Liver (tissue), 9 donors: ENCODE data around the gene KRT222. TPM values are rescaled to one million over a fixed set of nuclear protein-coding genes. Genes with fewer than 3 reads are reported as not detected.
A peak's percentile ranks its signal among the peaks of the same experiment; 100 is the strongest.

Source experiments
- DNase-seq: peaks from one replicate; pipeline ENCODE4 v3.0.0-alpha.2; 2017; ENCODE audit warnings: low spot score
- H3K27ac ChIP-seq, 2 donors: one replicate each; pipeline ENCODE4 v1.7.0; 2013; ENCODE audit warnings: inconsistent platforms in 2 of 2, low read length in 2 of 2, control low read depth in 1 of 2, low read depth in 1 of 2, mild to moderate bottlenecking in 1 of 2
- H3K27me3 ChIP-seq, 4 donors: one replicate each; pipeline versions ENCODE4 v1.6.1 to v1.7.0; 2013; ENCODE audit warnings: low read length in 3 of 4, inconsistent platforms in 1 of 4, mild to moderate bottlenecking in 1 of 4, moderate library complexity in 1 of 4; ENCODE audit not compliant: control insufficient read depth in 4 of 4, insufficient read depth in 4 of 4
- H3K36me3 ChIP-seq, 4 donors: one replicate each; pipeline versions ENCODE4 v1.6.1 to v1.7.0; 2013; ENCODE audit warnings: low read length in 3 of 4, mild to moderate bottlenecking in 3 of 4, low read depth in 1 of 4, moderate library complexity in 1 of 4; ENCODE audit not compliant: control insufficient read depth in 4 of 4, insufficient read depth in 3 of 4
- H3K4me1 ChIP-seq, 4 donors: one replicate each; pipeline versions ENCODE4 v1.6.1 to v1.7.0; 2013; ENCODE audit warnings: low read length in 3 of 4, mild to moderate bottlenecking in 3 of 4, moderate library complexity in 1 of 4; ENCODE audit not compliant: control insufficient read depth in 4 of 4, insufficient read depth in 4 of 4
- H3K4me3 ChIP-seq, 3 donors: one replicate each; pipeline versions ENCODE4 v1.6.1 to v1.7.0; 2013; ENCODE audit warnings: low read length in 3 of 3, control low read depth in 1 of 3, low read depth in 1 of 3, mild to moderate bottlenecking in 1 of 3
- H3K9ac ChIP-seq, 2 donors: one replicate each; pipeline ENCODE4 v1.7.0; 2013; ENCODE audit warnings: low read length in 2 of 2, mild to moderate bottlenecking in 2 of 2, moderate library complexity in 2 of 2, control low read depth in 1 of 2, low read depth in 1 of 2
- H3K9me3 ChIP-seq, 4 donors: one replicate each; pipeline versions ENCODE4 v1.6.1 to v1.7.0; 2013; ENCODE audit warnings: low read length in 3 of 4; ENCODE audit not compliant: control insufficient read depth in 4 of 4
- ATF3 ChIP-seq: IDR thresholded peaks from 2 replicates; pipeline ENCODE4 v1.6.1; 2016; ENCODE audit warnings: antibody characterized with exemption
- CTCF ChIP-seq: fragments of 150-350 bp; IDR thresholded peaks from 2 replicates; pipeline ENCODE4 v1.5.1; 2017; ENCODE audit warnings: improper control_type of control experiment, low read depth, low read length; ENCODE audit not compliant: missing input control
- EGR1 ChIP-seq, 2 donors: IDR thresholded peaks; 2 replicates each; pipeline ENCODE4 v1.6.1; 2016 to 2018; ENCODE audit warnings: antibody characterized with exemption in 2 of 2, low read depth in 2 of 2
- FOXA1 ChIP-seq: IDR thresholded peaks from 2 replicates; pipeline ENCODE4 v1.6.1; 2016; ENCODE audit warnings: antibody characterized with exemption
- FOXA2 ChIP-seq: IDR thresholded peaks from 2 replicates; pipeline ENCODE4 v1.6.1; 2016; ENCODE audit warnings: antibody characterized with exemption
- GABPA ChIP-seq, 2 donors: IDR thresholded peaks in 1 of 2; conservative IDR thresholded peaks in 1 of 2; 2 replicates each; pipeline ENCODE4 v1.6.1; 2016; ENCODE audit warnings: antibody characterized with exemption in 2 of 2, mild to moderate bottlenecking in 1 of 2, moderate library complexity in 1 of 2
- HNF4A ChIP-seq, 2 donors: conservative IDR thresholded peaks; 2 replicates each; pipeline ENCODE4 v1.6.1; 2016; ENCODE audit warnings: antibody characterized with exemption in 2 of 2, mild to moderate bottlenecking in 2 of 2
- HNF4G ChIP-seq: IDR thresholded peaks from 2 replicates; pipeline ENCODE4 v1.6.1; 2016; ENCODE audit warnings: antibody characterized with exemption
- JUND ChIP-seq, 2 donors: IDR thresholded peaks; 2 replicates each; pipeline ENCODE4 v1.6.1; 2016; ENCODE audit warnings: antibody characterized with exemption in 2 of 2
- MAX ChIP-seq: IDR thresholded peaks from 2 replicates; pipeline ENCODE4 v1.6.1; 2016; ENCODE audit warnings: antibody characterized with exemption
- NR2F2 ChIP-seq: IDR thresholded peaks from 2 replicates; pipeline ENCODE4 v1.6.1; 2016; ENCODE audit warnings: antibody characterized with exemption
- RAD21 ChIP-seq, 2 donors: IDR thresholded peaks; 2 replicates each; pipeline ENCODE4 v1.6.1; 2016; ENCODE audit warnings: antibody characterized with exemption in 2 of 2, mild to moderate bottlenecking in 2 of 2
- REST ChIP-seq: IDR thresholded peaks from 2 replicates; pipeline ENCODE4 v1.6.1; 2016; ENCODE audit warnings: antibody characterized with exemption, mild to moderate bottlenecking
- RXRA ChIP-seq, 2 donors: IDR thresholded peaks; 2 replicates each; pipeline ENCODE4 v1.6.1; 2017 to 2018; ENCODE audit warnings: antibody characterized with exemption in 2 of 2, mild to moderate bottlenecking in 1 of 2
- SP1 ChIP-seq: IDR thresholded peaks from 2 replicates; pipeline ENCODE4 v1.6.1; 2018; ENCODE audit warnings: antibody characterized with exemption, mild to moderate bottlenecking
- TAF1 ChIP-seq: conservative IDR thresholded peaks from 2 replicates; pipeline ENCODE4 v1.6.1; 2016; ENCODE audit warnings: antibody characterized with exemption, mild to moderate bottlenecking
- YY1 ChIP-seq: IDR thresholded peaks from 2 replicates; pipeline ENCODE4 v1.6.1; 2016; ENCODE audit warnings: antibody characterized with exemption, mild to moderate bottlenecking
- ZBTB33 ChIP-seq: IDR thresholded peaks from 2 replicates; pipeline ENCODE4 v1.6.1; 2016; ENCODE audit warnings: antibody characterized with exemption
- WGBS: extraction: QIAGEN DNeasy Blood & Tissue Kit; methylation state at CpG from one replicate; pipeline ENCODE4 v1.1.7; 2013; 5-methylcytosine and 5-hydroxymethylcytosine counted together
- polyA plus RNA-seq, 2 donors: library from polyadenylated mRNA; stranded (reverse) in 1 of 2; unstranded in 1 of 2; fragments of 200-250 nt in 1 of 2; fragments of >200 nt in 1 of 2; fragmentation: Nextera tagmentation in 1 of 2; extraction: Ambion mirVana in 1 of 2; gene quantifications; one replicate each; pipeline versions ENCODE4 v1.2.1 to v1.2.3, GENCODE V29; 2013 to 2015
- total RNA-seq, 2 donors: library from RNA; depleted of rRNA; stranded (reverse); fragments of >200 nt; gene quantifications; one replicate each; pipeline ENCODE4 v1.2.3, GENCODE V29; 2014
- donor health status: healthy.
- donor health status: healthy.
- donor health status: healthy.
- donor health status: healthy.
- donor health status: healthy.

The KRT222 gene
- 1 to 10 TPM; 2.7 to 5.6 TPM for total RNA-seq
- polyA plus RNA-seq = 1 to 10 TPM; 1.9 to 3.1 TPM

DNA sequence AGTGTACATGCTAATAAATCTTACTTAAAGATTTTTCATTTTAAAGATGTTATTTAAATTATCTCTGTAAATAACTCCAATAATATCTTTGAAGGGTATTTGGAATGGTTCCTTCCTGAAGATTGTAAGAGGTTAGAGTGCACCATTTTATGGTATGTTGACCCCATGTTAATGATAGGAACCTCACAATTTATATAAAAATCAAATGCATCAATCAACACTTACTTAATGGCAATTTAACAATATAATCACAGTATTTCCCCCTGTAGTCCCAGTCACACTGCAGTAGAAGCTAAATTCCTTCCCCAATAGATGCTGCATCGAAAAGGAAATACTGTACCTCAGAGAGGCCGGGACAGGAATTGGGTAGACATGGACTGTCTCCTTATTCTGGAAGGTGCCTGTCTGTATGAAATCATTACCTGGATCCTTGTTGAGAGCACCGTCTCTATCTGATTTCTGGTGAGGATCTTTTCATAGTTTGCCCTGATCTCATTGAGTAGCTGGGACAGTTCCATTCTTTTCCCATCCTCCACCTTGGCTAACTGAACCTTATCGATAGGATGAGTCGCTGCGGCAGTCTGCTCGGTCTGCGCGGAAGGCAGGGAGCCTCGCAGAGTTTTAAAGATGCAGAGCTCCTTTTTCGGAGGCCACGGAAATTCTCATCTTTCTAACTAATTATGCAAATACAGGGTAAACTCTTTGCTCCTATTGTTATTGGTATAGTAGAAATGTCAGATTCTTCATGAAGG lies at the start of gene KRT222:
KRT222 (minus strand) TSS at position 596 of the 752 bp plus-strand sequence; CDS start at position 518, 78 bp downstream.
- Histone ChIP-seq H3K9me3 (no peaks in the 10 kb centered on the region), H3K4me1 (peaks cover 0 to 28% (median 20%) of the 10 kb centered on the region in 4 donors), H3K27ac (peak within 1 kb of the TSS in 1 of 2 donors; percentile 27), H3K27me3 (no peaks in the 10 kb centered on the region), H3K9ac (peak within 1 kb of the TSS in 1 of 2 donors; percentile 70), H3K36me3 (peaks cover 0 to 3% (median 0%) of the 10 kb centered on the region in 4 donors), H3K4me3 (peak within 1 kb of the TSS; percentile 55 to 83 (median 79))
- WGBS = 5% methylated on average over 12 of the region's 12 CpGs
- peak; percentile 45 for TF ChIP-seq YY1
- TF ChIP-seq RXRA (IDR thresholded peaks at IDR 0.05) = peak in 1 of 2 donors; percentile 10
- peak; percentile 29 to 31 for TF ChIP-seq HNF4A (conservative IDR thresholded peaks at IDR 0.05)
- TF ChIP-seq RAD21 (IDR thresholded peaks at IDR 0.05) = peak in 1 of 2 donors; percentile 47
- TF ChIP-seq FOXA1 = no peak
- no peak for TF ChIP-seq GABPA (IDR thresholded peaks at IDR 0.05 in 1 of 2, conservative IDR thresholded peaks at IDR 0.05 in 1 of 2)
- TF ChIP-seq MAX = peak; percentile 61
- DNase-seq = no peak

DNA sequence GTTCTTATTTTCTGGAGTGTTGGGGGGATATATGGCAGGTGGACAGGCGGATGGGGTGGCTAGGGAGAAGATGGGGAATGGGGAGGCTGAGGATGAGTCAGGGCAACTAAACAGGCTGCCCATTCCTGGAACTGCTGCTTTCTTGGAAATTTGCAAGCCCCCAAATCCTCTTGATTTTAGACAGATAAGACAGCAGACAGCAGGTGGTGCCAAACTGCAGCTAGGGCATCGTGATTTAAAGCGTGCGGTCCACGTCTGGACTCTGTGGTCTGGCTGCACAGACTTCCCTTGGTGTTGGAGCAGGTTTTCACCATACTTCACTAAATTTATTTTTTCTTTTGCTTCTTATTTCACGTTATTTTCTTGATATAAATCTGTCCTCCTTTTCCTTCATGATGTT lies 49.5 kb upstream of the KRT222 start:
- Histone ChIP-seq H3K36me3 (no peaks in the 10 kb centered on the region), H3K27me3 (no peaks in the 10 kb centered on the region), H3K27ac (no peak overlapping the region), H3K9me3 (peaks cover 0 to 2% (median 0%) of the 10 kb centered on the region in 4 donors), H3K9ac (no peak overlapping the region), H3K4me1 (no peaks in the 10 kb centered on the region), H3K4me3 (no peak overlapping the region)
- no peak for DNase-seq
- WGBS = 81% methylated on average over 6 of the region's 6 CpGs
- TF ChIP-seq HNF4A (conservative IDR thresholded peaks at IDR 0.05) (no peak), YY1 (no peak), CTCF (no peak), TAF1 (no peak), HNF4G (no peak), MAX (no peak), ZBTB33 (no peak), EGR1 (IDR thresholded peaks at IDR 0.05; ENCODE audit: low read depth in 2 of 2) (no peak), RAD21 (IDR thresholded peaks at IDR 0.05) (no peak), REST (no peak), FOXA1 (no peak), NR2F2 (no peak), FOXA2 (no peak), ATF3 (no peak), JUND (IDR thresholded peaks at IDR 0.05) (no peak), RXRA (IDR thresholded peaks at IDR 0.05) (no peak), SP1 (no peak), GABPA (IDR thresholded peaks at IDR 0.05 in 1 of 2, conservative IDR thresholded peaks at IDR 0.05 in 1 of 2) (no peak)
